ENCODE results near the gene MRPL45.
"Not testable (repeated sequence)": the region's sequence is repeated elsewhere in the genome, so short reads cannot be mapped to it uniquely, and the experiment has no call there.

DNA sequence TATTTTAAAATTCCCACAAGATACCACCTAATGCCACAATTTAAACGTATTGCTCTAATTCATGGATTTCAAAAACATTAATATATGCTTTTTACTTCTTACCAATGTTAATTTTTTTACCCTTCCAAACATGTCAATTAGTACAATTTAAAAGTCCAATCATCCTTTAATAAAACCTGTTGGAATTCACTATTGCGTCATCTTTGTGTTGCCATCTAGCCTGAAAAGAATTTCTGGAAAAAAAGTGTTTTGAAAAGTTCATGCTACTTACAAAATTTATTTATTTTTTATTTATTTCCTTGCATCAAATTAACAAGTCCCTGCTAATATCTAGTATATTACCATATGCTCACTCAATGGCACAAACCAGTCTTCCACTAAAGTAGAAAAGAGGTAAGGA lies 42.6 kb upstream of the MRPL45 start:
- TF ChIP-seq YY1 (IDR thresholded peaks at IDR 0.05; ENCODE audit: insufficient read depth, insufficient read length); ZNF274 (IDR thresholded peaks at IDR 0.05; ENCODE audit: low read depth, low read length); SUZ12 (IDR thresholded peaks at IDR 0.05; ENCODE audit: extremely low read depth, insufficient read depth, insufficient read length): not testable (repeated sequence)
